Measurements from ENCODE around the gene DNHD1.
"Not testable (repeated sequence)": the region's sequence is repeated elsewhere in the genome, so short reads cannot be mapped to it uniquely, and the experiment has no call there.

Gene DNHD1

GRCh38 chr11:6480299-6480914 lies 16.7 kb upstream of the DNHD1 start:
- no peak for DNase-seq

GRCh38 chr11:6481012-6481923 lies 15.8 kb upstream of the DNHD1 start, which contains the start of the genes ARFIP2 and TIMM10B:
ARFIP2 (minus strand) TSS chr11:6481331; CDS start chr11:6480421, 910 bp downstream.
TIMM10B (plus strand) TSS chr11:6481501; CDS start chr11:6481517, 16 bp downstream.
- peak; percentile 78 for DNase-seq

- no peak for DNase-seq
These were observed 15.2 kb upstream of the DNHD1 start for GRCh38 chr11:6481924-6482275.

- DNase-seq = no peak
These were observed 14.6 kb upstream of the DNHD1 start for GRCh38 chr11:6482441-6482840.

GRCh38 chr11:6483015-6483414 lies 14.1 kb upstream of the DNHD1 start:
- DNase-seq = no peak

- DNase-seq = no peak
These were observed 11.4 kb upstream of the DNHD1 start for GRCh38 chr11:6485661-6486060.

GRCh38 chr11:6486256-6486655 lies 10.8 kb upstream of the DNHD1 start:
- no peak for DNase-seq

GRCh38 chr11:6486938-6487337 lies 10.1 kb upstream of the DNHD1 start:
- no peak for DNase-seq

GRCh38 chr11:6488342-6488741 lies 8.7 kb upstream of the DNHD1 start:
- no peak for DNase-seq

- no peak for DNase-seq
These were observed 8.3 kb upstream of the DNHD1 start for GRCh38 chr11:6488821-6489220.

GRCh38 chr11:6489306-6489705 lies 7.8 kb upstream of the DNHD1 start:
- DNase-seq = no peak

- no peak for DNase-seq
These were observed 1.0 kb downstream of the DNHD1 start for GRCh38 chr11:6498121-6498520.

GRCh38 chr11:6498544-6498943 lies 1.5 kb downstream of the DNHD1 start:
- DNase-seq = no peak

GRCh38 chr11:6502382-6502781 lies 5.3 kb downstream of the DNHD1 start:
- DNase-seq = no peak

GRCh38 chr11:6504166-6504565 lies 7.1 kb downstream of the DNHD1 start:
- no peak for DNase-seq

GRCh38 chr11:6505577-6506240 lies 8.6 kb downstream of the DNHD1 start:
- no peak for DNase-seq

GRCh38 chr11:6516865-6517264 lies 19.8 kb downstream of the DNHD1 start:
- DNase-seq = no peak

GRCh38 chr11:6520265-6520664 lies 23.2 kb downstream of the DNHD1 start:
- DNase-seq = no peak

- not testable (repeated sequence) for DNase-seq
These were observed 24.9 kb downstream of the DNHD1 start for GRCh38 chr11:6521946-6522345.

- no peak for DNase-seq
These were observed 26.2 kb downstream of the DNHD1 start for GRCh38 chr11:6523253-6523652.

- DNase-seq = no peak
These were observed 29.5 kb downstream of the DNHD1 start for GRCh38 chr11:6526411-6527135.

- DNase-seq = no peak
These were observed 32.2 kb downstream of the DNHD1 start for GRCh38 chr11:6529266-6529665.

- no peak for DNase-seq
These were observed 33.8 kb downstream of the DNHD1 start for GRCh38 chr11:6530848-6531247.

All from NCI-H524 treated with DMSO at 0.1 percent for 48 hours (cell line).